AG09309 (cell line): ENCODE results near the gene FEZF2.

Source experiments
- DNase-seq: peaks from one replicate; pipeline ENCODE4 v3.0.0-alpha.2; 2010; ENCODE audit warnings: low read depth
- H3K4me3 ChIP-seq: 2 replicates; pipeline ENCODE4 v1.5.1; 2011; ENCODE audit warnings: mild to moderate bottlenecking, low read depth, low read length, moderate library complexity; ENCODE audit not compliant: control insufficient read depth
- TF ChIP-seq, protein P1 (sequence below): IDR thresholded peaks from 2 replicates; pipeline ENCODE4 v1.5.1; 2011; ENCODE audit warnings: mild to moderate bottlenecking, low read depth, low read length, inconsistent platforms; ENCODE audit not compliant: insufficient read depth, control insufficient read depth; ENCODE audit errors: missing control alignments

The FEZF2 gene

DNA sequence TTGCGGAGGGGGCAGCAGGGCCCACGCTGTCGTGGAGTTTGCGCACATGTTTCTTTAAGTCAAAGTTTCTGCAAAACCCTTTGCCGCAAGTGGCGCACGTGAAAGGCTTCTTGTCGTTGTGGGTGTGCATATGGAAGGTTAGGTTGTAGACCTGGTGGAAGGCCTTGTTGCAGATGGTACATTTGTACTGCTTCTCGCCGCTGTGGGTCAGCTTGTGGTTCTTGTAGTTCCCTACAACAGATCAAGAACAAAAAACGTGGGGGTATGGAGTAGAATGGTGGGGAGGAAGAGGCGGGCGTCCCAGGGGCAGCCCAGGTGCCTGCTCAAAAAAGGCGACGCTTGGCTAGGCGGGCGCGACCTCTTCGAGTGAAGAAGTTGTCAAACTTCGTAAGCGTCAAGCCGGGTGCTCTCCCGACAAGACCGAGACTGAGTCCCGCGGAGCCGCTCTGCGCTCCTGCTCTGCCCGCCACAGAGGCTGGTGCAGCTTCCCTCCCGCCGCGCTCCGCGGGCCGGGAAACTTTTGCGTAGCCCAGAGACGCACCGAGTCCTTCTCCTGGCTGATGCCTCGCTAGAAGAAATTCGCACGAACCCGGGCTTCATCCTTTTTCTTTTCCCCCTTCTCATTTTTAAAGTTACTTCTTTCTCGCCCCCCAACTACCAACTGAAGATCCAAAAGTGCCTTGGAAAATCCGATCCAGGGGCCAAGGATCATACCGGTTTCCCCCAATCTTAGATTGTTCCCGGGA, 3.1 kb downstream of the FEZF2 start:
- TF ChIP-seq, protein P1, sequence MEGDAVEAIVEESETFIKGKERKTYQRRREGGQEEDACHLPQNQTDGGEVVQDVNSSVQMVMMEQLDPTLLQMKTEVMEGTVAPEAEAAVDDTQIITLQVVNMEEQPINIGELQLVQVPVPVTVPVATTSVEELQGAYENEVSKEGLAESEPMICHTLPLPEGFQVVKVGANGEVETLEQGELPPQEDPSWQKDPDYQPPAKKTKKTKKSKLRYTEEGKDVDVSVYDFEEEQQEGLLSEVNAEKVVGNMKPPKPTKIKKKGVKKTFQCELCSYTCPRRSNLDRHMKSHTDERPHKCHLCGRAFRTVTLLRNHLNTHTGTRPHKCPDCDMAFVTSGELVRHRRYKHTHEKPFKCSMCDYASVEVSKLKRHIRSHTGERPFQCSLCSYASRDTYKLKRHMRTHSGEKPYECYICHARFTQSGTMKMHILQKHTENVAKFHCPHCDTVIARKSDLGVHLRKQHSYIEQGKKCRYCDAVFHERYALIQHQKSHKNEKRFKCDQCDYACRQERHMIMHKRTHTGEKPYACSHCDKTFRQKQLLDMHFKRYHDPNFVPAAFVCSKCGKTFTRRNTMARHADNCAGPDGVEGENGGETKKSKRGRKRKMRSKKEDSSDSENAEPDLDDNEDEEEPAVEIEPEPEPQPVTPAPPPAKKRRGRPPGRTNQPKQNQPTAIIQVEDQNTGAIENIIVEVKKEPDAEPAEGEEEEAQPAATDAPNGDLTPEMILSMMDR = no peak
- H3K4me3 ChIP-seq = no peak overlapping the region
- DNase-seq = no peak

DNA sequence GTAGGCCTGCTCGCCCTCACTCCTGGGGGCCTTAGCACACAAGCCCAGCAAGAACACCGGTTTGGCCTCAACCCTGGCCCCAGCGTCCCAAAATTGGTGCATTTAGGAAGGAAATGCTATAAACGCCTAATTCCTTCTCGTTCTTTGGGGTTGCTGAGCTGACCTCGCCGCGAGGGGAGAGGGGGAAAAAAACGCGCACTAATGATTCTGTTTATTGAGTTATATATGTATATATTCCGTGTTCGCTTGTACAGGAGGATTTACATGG, 3.9 kb downstream of the FEZF2 start:
- DNase-seq = no peak
- TF ChIP-seq, protein P1 = no peak
- no peak overlapping the region for H3K4me3 ChIP-seq

DNA sequence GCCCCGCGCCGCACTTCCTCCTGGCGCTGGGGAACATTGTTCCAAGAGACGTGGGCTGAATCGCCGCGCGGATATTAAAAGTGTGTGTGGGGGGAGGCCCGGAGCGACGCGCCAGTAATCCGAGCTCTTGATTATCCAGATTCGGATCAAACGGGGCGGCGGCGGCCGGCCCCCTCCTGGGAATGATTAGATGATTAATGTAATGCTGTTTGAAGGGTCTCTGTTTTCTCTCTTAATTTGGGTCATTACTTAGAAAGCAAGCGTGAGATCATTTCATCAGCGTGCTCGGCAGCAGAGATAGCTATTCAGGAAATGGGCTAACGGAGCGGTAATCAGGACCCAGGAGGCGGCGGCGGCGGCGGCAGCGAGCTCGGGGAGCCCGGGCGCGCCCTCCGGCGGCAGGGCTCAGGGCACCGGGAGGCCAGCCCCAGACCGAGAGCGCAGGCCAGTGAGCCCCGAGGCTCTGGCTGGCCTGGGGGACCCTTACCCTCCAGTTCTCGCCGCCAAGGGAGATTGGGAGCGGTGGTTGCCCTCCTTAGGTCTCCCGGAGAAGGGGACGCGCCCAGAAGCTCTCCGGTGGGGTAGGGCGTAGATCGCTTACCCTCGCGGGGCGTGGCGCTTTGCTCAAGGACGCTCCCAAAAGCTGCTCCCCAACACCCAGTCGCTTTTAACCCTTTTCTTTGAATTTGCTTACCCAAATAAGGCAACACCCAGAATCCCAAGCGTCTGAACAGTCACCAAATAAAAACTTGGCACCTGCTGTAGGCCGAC, 4.5 kb downstream of the FEZF2 start:
- H3K4me3 ChIP-seq = no peak overlapping the region
- TF ChIP-seq, protein P1 = no peak
- no peak for DNase-seq

DNA sequence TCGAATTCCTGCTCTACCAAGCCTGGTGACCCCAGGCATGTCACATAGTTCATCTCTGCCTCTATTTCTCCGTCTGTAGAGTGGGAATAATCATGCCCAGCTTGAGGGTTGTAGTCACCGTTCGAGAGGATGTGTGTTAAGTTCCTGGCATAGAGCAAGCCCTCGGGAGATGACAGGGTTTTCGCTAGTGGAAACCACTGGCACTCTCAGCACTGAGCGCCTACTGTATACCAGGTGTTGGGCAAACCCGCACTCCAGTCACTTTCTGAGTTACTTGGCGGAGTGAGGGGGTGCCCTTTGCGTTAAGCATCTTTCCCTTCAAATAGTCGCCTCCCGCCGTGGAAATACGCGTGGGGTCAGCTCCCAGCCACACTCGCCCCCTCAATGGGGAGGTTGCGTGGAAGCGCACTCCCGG, 5.1 kb downstream of the FEZF2 start:
- no peak for DNase-seq
- TF ChIP-seq, protein P1 = no peak
- no peak overlapping the region for H3K4me3 ChIP-seq

DNA sequence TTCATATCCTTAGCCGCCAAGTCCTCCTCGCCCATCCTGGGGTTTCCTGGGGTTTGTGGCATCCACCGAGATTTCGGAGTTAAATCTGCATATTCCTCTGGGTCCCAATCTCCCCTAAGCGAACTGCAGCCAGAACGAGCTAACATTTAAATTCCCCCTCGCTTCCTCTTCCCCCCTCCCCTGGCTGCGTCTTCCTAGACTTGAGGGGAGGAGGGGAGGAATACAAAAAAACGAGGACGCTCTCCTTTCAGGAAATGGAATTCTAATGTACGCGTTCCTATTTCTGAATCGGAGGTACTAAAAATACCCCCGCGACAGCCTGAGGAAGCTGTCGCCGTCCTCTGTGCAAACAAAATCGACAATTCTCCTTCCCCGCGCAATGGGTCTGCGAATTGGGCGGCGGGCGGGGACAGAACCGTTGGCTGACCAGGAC, 5.6 kb downstream of the FEZF2 start:
- DNase-seq = no peak
- TF ChIP-seq, protein P1 = no peak
- no peak overlapping the region for H3K4me3 ChIP-seq

DNA sequence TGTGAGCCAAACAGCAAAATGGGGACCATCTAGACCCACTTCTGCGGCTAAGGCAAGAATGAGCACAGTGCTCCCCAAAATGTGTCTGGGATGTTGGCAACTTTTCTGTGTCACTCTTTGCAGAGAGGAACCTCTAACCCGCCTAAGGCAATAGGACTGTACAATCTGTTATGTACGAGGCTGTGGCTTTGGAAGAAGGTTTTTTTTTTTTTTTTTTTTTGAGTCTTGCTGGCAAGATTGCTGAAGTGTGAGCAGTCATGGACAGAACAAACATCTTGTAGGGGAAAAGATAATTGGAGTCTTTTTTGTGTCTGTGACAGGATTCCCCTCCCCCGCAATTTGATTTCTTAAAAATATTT, 7.2 kb downstream of the FEZF2 start:
- TF ChIP-seq, protein P1 = no peak
- no peak for DNase-seq
- no peak overlapping the region for H3K4me3 ChIP-seq
